Measurements from ENCODE around the gene RGS3. TPM values are rescaled to one million over a fixed set of nuclear protein-coding genes. Genes with fewer than 3 reads are reported as not detected.

Gene RGS3
- total RNA-seq, 1 experiment from 2014 or later, result 39.4 TPM

DNA sequence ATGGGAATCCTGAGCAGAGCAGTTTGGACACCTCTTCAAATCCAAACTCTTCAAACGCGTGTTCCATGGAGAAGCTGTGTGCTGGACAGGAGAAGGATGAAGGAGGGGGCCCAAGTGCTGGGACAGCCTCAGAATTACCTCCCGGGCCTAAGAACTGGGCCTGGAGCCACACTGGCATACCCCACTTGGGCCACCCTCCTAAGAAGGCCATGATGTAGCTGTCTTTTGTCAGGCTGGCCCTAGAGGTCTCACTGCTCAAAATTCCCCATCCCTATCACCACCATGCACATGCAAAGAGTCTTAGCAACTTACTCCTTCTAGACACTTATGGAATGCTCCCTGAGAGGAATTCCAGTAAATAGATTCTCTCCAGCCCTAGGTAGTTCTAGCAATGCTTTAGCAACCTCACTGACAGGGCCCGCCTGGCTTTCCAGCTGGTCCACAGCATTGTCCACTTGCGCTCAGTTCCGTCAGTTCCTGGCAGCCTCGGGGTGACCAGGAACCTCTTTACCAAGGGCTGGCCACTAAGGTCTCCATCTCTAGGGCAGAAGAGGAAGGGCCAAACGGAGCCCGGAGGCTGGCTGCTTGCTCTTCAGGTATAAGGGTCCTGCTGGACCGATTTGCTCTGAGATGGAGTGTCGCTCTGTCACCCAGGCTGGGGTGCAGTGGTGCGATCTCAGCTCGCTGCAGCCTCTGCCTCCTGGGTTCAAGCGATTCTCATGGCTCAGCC lies 75.3 kb downstream of the RGS3 start:
- TF ChIP-seq ELF1 (IDR thresholded peaks at IDR 0.05; ENCODE audit: borderline replicate concordance, low read depth), result no peak
- no peak for TF ChIP-seq CEBPB (IDR thresholded peaks at IDR 0.05; ENCODE audit: low read depth)
- TF ChIP-seq ZNF274 (IDR thresholded peaks at IDR 0.05; ENCODE audit: low read depth, low read length), result no peak
- no peak for TF ChIP-seq MAX (IDR thresholded peaks at IDR 0.05)
- TF ChIP-seq CTCF (IDR thresholded peaks at IDR 0.05 in 2 of 3, conservative IDR thresholded peaks at IDR 0.05 in 1 of 3; ENCODE audit: borderline replicate concordance in 1 of 3, insufficient read depth in 1 of 3, low read depth in 2 of 3, low read length in 2 of 3), result no peak
- TF ChIP-seq, protein P1, sequence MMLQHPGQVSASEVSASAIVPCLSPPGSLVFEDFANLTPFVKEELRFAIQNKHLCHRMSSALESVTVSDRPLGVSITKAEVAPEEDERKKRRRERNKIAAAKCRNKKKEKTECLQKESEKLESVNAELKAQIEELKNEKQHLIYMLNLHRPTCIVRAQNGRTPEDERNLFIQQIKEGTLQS (IDR thresholded peaks at IDR 0.05), result no peak
- TF ChIP-seq SIN3A (IDR thresholded peaks at IDR 0.05; ENCODE audit: low read depth), result no peak
- TF ChIP-seq EGR1 (IDR thresholded peaks at IDR 0.05; ENCODE audit: low read depth), result no peak
- TF ChIP-seq REST (IDR thresholded peaks at IDR 0.05; ENCODE audit: low read depth), result no peak
- no peak for TF ChIP-seq POLR2AphosphoS5 (IDR thresholded peaks at IDR 0.05; ENCODE audit: low read depth, low read length)
- TF ChIP-seq YY1 (IDR thresholded peaks at IDR 0.05; ENCODE audit: extremely low read depth, insufficient replicate concordance, low read depth, low read length), result no peak
- no peak for TF ChIP-seq CBX3 (IDR thresholded peaks at IDR 0.05; ENCODE audit: low read depth)
- TF ChIP-seq SRF (IDR thresholded peaks at IDR 0.05; ENCODE audit: low read depth), result no peak
- TF ChIP-seq SP1 (IDR thresholded peaks at IDR 0.05; ENCODE audit: low read depth), result no peak
- no peak for TF ChIP-seq EZH2phosphoT487 (IDR thresholded peaks at IDR 0.05; ENCODE audit: borderline replicate concordance)
- TF ChIP-seq, protein P2, sequence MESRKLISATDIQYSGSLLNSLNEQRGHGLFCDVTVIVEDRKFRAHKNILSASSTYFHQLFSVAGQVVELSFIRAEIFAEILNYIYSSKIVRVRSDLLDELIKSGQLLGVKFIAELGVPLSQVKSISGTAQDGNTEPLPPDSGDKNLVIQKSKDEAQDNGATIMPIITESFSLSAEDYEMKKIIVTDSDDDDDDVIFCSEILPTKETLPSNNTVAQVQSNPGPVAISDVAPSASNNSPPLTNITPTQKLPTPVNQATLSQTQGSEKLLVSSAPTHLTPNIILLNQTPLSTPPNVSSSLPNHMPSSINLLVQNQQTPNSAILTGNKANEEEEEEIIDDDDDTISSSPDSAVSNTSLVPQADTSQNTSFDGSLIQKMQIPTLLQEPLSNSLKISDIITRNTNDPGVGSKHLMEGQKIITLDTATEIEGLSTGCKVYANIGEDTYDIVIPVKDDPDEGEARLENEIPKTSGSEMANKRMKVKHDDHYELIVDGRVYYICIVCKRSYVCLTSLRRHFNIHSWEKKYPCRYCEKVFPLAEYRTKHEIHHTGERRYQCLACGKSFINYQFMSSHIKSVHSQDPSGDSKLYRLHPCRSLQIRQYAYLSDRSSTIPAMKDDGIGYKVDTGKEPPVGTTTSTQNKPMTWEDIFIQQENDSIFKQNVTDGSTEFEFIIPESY (IDR thresholded peaks at IDR 0.05; ENCODE audit: extremely low read depth, insufficient replicate concordance, low read length), result no peak
- DNase-seq (ENCODE audit: low read depth, low spot score) (no peak), ATAC-seq (no peak)
- H3K4me1 ChIP-seq (ENCODE audit: control insufficient read depth in 1 of 2, insufficient read depth in 2 of 2, low read length in 2 of 2), result peaks cover 2 to 10% of the 10 kb centered on the region in 2 experiments; a peak in 2 of 4 replicates
- BruUV-seq (replicated peaks), result no TSS peak
- ChIA-PET POLR2A (no interaction called here), CTCF (no interaction called here), RAD21 (ENCODE audit: low non-redundant PET in 1 of 2, low total read pairs in 2 of 2, uncharacterized antibody in 2 of 2, unreplicated experiment in 2 of 2) (no interaction called here)
- no peaks in the 10 kb centered on the region for H3K9me2 ChIP-seq (ENCODE audit: insufficient read depth)
- no peaks in the 10 kb centered on the region for H3K79me2 ChIP-seq (ENCODE audit: insufficient read depth, low read length)
- no peaks in the 10 kb centered on the region for H3K9me3 ChIP-seq (ENCODE audit: control insufficient read depth in 1 of 2, insufficient read depth in 1 of 2, low read depth in 1 of 2, low read length in 2 of 2)
- H3K27me3 ChIP-seq (ENCODE audit: insufficient read depth, low read length), result no peaks in the 10 kb centered on the region
- intact Hi-C loops (cut with micrococcal nuclease), result no loop called here
- H4K20me1 ChIP-seq (ENCODE audit: insufficient read depth), result no peaks in the 10 kb centered on the region
- H3K9ac ChIP-seq (ENCODE audit: low read length), result no peak overlapping the region
- H2AFZ ChIP-seq (ENCODE audit: low read depth, low read length, poor library complexity, severe bottlenecking), result no peak overlapping the region
- no peak overlapping the region for H3K4me3 ChIP-seq (replicated peaks in 1 of 2; ENCODE audit: low read depth in 1 of 2, low read length in 2 of 2)
- no peak overlapping the region for H3K27ac ChIP-seq (ENCODE audit: low read depth, low read length)
- H3K4me2 ChIP-seq (ENCODE audit: low read length), result no peak overlapping the region
- peaks cover 2 to 18% of the 10 kb centered on the region in 2 experiments; a peak in 2 of 4 replicates for H3K36me3 ChIP-seq (ENCODE audit: control insufficient read depth in 1 of 2, insufficient read depth in 2 of 2, low read length in 2 of 2)
